Endodermal cell (in vitro differentiated cells): Measurements from ENCODE around the gene XYLT1. TPM values are rescaled to one million over a fixed set of nuclear protein-coding genes. Genes with fewer than 3 reads are reported as not detected.

Source experiments
- DNase-seq: peaks from one replicate; pipeline ENCODE4 v3.0.0-alpha.2; 2017
- H3K27ac ChIP-seq: 2 replicates; pipeline ENCODE4 v1.5.1; 2013; ENCODE audit warnings: mild to moderate bottlenecking, low read depth, low read length, moderate library complexity
- H3K27me3 ChIP-seq: 2 replicates; pipeline ENCODE4 v1.6.1; 2013; ENCODE audit warnings: mild to moderate bottlenecking, low read length, moderate library complexity; ENCODE audit not compliant: insufficient read depth, control insufficient read depth, poor library complexity, severe bottlenecking
- H3K36me3 ChIP-seq: 2 replicates; pipeline ENCODE4 v1.7.0; 2013; ENCODE audit warnings: mild to moderate bottlenecking, low read length, moderate library complexity; ENCODE audit not compliant: control insufficient read depth, insufficient read depth
- H3K4me1 ChIP-seq: one replicate; pipeline ENCODE4 v1.7.0; 2013; ENCODE audit warnings: low read length; ENCODE audit not compliant: control insufficient read depth, insufficient read depth
- H3K4me3 ChIP-seq: 2 replicates; pipeline ENCODE4 v1.5.1; 2013; ENCODE audit warnings: mild to moderate bottlenecking, low read length, moderate library complexity
- H3K9ac ChIP-seq: 2 replicates; pipeline ENCODE4 v1.6.1; 2013; ENCODE audit warnings: mild to moderate bottlenecking, low read length, moderate library complexity; ENCODE audit not compliant: poor library complexity, severe bottlenecking; ENCODE audit errors: extremely low read depth
- H3K9me3 ChIP-seq: 2 replicates; pipeline ENCODE4 v1.6.1; 2013; ENCODE audit warnings: mild to moderate bottlenecking, low read length, moderate library complexity; ENCODE audit not compliant: control insufficient read depth
- H3K27ac Mint-ChIP-seq: 2 replicates; pipeline ENCODE4 v1.8.0; 2020; ENCODE audit warnings: mixed read lengths
- H3K27me3 Mint-ChIP-seq: 2 replicates; pipeline ENCODE4 v1.8.0; 2021; ENCODE audit warnings: mild to moderate bottlenecking, mixed read lengths; ENCODE audit not compliant: insufficient read depth
- H3K36me3 Mint-ChIP-seq: 2 replicates; pipeline ENCODE4 v1.8.0; 2020; ENCODE audit warnings: low read depth, mixed read lengths
- H3K4me1 Mint-ChIP-seq: 2 replicates; pipeline ENCODE4 v1.8.0; 2020; ENCODE audit warnings: mixed read lengths
- H3K4me3 Mint-ChIP-seq: 2 replicates; pipeline ENCODE4 v1.8.0; 2020; ENCODE audit warnings: mild to moderate bottlenecking, moderate library complexity, mixed read lengths
- H3K9me3 Mint-ChIP-seq: 2 replicates; pipeline ENCODE4 v1.8.0; 2020; ENCODE audit warnings: mild to moderate bottlenecking, mixed read lengths
- CTCF ChIP-seq: fragments of 200-600 bp; sonication (generic); conservative IDR thresholded peaks from 2 replicates; pipeline ENCODE4 v1.5.0; 2021; ENCODE audit warnings: antibody characterized with exemption, mild to moderate bottlenecking
- WGBS, 2 experiments: methylation state at CpG; one replicate each; pipeline versions ENCODE4 v1.1.5 to v1.1.7; 2013; ENCODE audit warnings: missing lambda C conversion rate in 2 of 2, mixed read lengths in 1 of 2; ENCODE audit not compliant: insufficient coverage in 1 of 2, insufficient read length in 1 of 2; 5-methylcytosine and 5-hydroxymethylcytosine counted together
- total RNA-seq, 2 donors: library from RNA; stranded (reverse); fragmentation: NEBNext Ultra II Directional in 1 of 2; extraction: Animal tissue kit (Norgen Biotek cat#: 25700) in 1 of 2; gene quantifications; 2 replicates in 1 of 2; 3 replicates in 1 of 2; pipeline ENCODE4 v1.2.1, GENCODE V29; 2021

Gene XYLT1
- total RNA-seq, 2 donors from 2014 or later = 26.8 to 28.5 TPM

DNA sequence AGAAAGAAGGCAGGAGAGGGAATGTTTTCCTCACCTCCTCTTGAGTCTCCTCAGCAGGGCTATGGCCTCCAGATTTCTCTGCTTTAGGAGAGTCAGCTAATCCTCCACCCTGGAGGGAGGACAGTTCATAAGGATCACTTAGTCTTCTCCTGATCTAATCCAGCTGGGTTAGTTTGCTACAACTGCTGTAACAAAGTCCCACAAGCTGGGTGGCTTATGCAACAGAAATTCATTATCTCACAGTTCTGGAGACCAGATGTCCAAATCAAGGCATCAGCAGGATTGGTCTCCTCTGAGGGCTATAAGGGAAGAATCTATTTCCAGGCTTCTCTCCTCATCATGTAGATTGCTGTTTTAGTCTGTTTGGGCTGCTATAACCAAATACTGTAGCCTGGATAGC is 40.6 kb upstream of the XYLT1 start:
- Mint-ChIP-seq H3K9me3 (peaks cover 34% of the 10 kb centered on the region), H3K36me3 (peaks cover 3% of the 10 kb centered on the region), H3K27me3 (peaks cover 3% of the 10 kb centered on the region), H3K27ac (no peak overlapping the region), H3K4me1 (no peaks in the 10 kb centered on the region), H3K4me3 (no peak overlapping the region)
- H3K9ac ChIP-seq = no peak overlapping the region
- H3K9me3 ChIP-seq = peaks cover 20% of the 10 kb centered on the region
- H3K27me3 ChIP-seq = no peaks in the 10 kb centered on the region
- H3K36me3 ChIP-seq = no peaks in the 10 kb centered on the region
- no peaks in the 10 kb centered on the region for H3K4me1 ChIP-seq
- no peak overlapping the region for H3K4me3 ChIP-seq
- H3K27ac ChIP-seq = no peak overlapping the region
- DNase-seq = no peak
- TF ChIP-seq CTCF = no peak

GRCh38 chr16:17510567-17510966 is 39.8 kb upstream of the XYLT1 start:
- H3K4me3 Mint-ChIP-seq = no peak overlapping the region
- no peak for TF ChIP-seq CTCF
- peaks cover 34% of the 10 kb centered on the region for H3K9me3 Mint-ChIP-seq
- no peaks in the 10 kb centered on the region for H3K4me1 ChIP-seq
- no peak for DNase-seq
- H3K36me3 ChIP-seq = no peaks in the 10 kb centered on the region
- H3K4me3 ChIP-seq = no peak overlapping the region
- no peaks in the 10 kb centered on the region for H3K27me3 ChIP-seq
- WGBS, 2 experiments = 91 to 93% methylated on average over 3 of the region's 3 CpGs
- no peak overlapping the region for H3K27ac ChIP-seq
- H3K9ac ChIP-seq = no peak overlapping the region
- H3K27ac Mint-ChIP-seq = no peak overlapping the region
- no peaks in the 10 kb centered on the region for H3K4me1 Mint-ChIP-seq
- H3K36me3 Mint-ChIP-seq = peaks cover 3% of the 10 kb centered on the region
- peaks cover 20% of the 10 kb centered on the region for H3K9me3 ChIP-seq
- H3K27me3 Mint-ChIP-seq = peaks cover 3% of the 10 kb centered on the region

DNA sequence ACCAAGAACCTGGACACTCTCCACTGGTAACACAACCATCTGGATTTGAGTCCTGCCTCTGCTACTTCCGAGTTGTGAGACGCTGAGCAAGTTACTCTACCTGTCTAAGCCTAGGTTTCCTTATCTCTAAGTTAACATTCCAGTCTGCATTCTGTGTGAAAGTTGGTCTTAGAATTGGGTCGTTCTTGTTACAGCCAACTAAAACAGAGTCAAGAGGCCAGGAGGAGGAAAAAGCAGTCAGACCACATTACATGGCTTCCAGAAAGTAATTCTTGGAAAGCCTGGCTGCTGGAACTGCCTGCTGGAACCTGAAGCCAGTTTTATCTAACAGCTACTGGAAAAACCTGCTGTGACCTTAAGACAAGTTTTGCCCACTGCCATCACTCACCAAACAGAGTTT is 38.4 kb upstream of the XYLT1 start:
- Histone ChIP-seq H3K4me3 (no peak overlapping the region), H3K9ac (no peak overlapping the region), H3K4me1 (no peaks in the 10 kb centered on the region), H3K9me3 (peaks cover 25% of the 10 kb centered on the region), H3K36me3 (no peaks in the 10 kb centered on the region), H3K27me3 (no peaks in the 10 kb centered on the region), H3K27ac (no peak overlapping the region)
- peaks cover 43% of the 10 kb centered on the region for H3K9me3 Mint-ChIP-seq
- H3K4me1 Mint-ChIP-seq = no peaks in the 10 kb centered on the region
- H3K27me3 Mint-ChIP-seq = peaks cover 3% of the 10 kb centered on the region
- 78 to 92% methylated on average over 1 to 3 of the region's 3 CpGs for WGBS, 2 experiments
- no peak overlapping the region for H3K27ac Mint-ChIP-seq
- no peak for TF ChIP-seq CTCF
- DNase-seq = no peak
- H3K36me3 Mint-ChIP-seq = peaks cover 3% of the 10 kb centered on the region
- no peak overlapping the region for H3K4me3 Mint-ChIP-seq
